ENCODE results near the gene RPS29.

Gene RPS29

GRCh38 chr14:49585803-49586672 lies at the start of gene RPS29:
TSS of gene RPS29 (minus strand) at chr14:49586380. CDS start at chr14:49586346, 34 bp downstream.
- H3K4me2 ChIP-seq (ENCODE audit: low read length): peak within 1 kb of the TSS; percentile 90
- no peaks in the 10 kb centered on the region for H3K9me2 ChIP-seq (ENCODE audit: low read depth, low read length)
- peak within 1 kb of the TSS; percentile 74 for H3K27ac ChIP-seq (ENCODE audit: low read depth, low read length, poor library complexity, severe bottlenecking)
- peak within 1 kb of the TSS; percentile 88 for H3K9ac ChIP-seq (ENCODE audit: low read length)
- peaks cover 45% of the 10 kb centered on the region for H3K79me2 ChIP-seq (ENCODE audit: insufficient read depth, low read length)
- H4K20me1 ChIP-seq (ENCODE audit: insufficient read depth, low read length): peaks cover 7% of the 10 kb centered on the region; the same call in 1 of the 2 replicates
- H3F3A ChIP-seq (ENCODE audit: insufficient read depth, low read length): no peaks in the 10 kb centered on the region
- TF ChIP-seq CTCF (IDR thresholded peaks at IDR 0.05; ENCODE audit: low read length) (no peak), EZH2 (IDR thresholded peaks at IDR 0.05; ENCODE audit: borderline replicate concordance, low read length) (no peak)
- H3K9me3 ChIP-seq (ENCODE audit: low read length): no peaks in the 10 kb centered on the region
- H2AFZ ChIP-seq (ENCODE audit: low read length): no peak within 1 kb of the TSS
- peaks cover 47% of the 10 kb centered on the region for H3K36me3 ChIP-seq (ENCODE audit: insufficient read depth, low read length)
- peak within 1 kb of the TSS; percentile 90 for H3K4me3 ChIP-seq (ENCODE audit: low read depth, low read length, poor library complexity, severe bottlenecking)
- no peaks in the 10 kb centered on the region for H3K27me3 ChIP-seq (ENCODE audit: insufficient read depth, low read length)
- H3K4me1 ChIP-seq (ENCODE audit: insufficient read depth, low read length, severe bottlenecking): peaks cover 25% of the 10 kb centered on the region

- no peak for TF ChIP-seq CTCF (IDR thresholded peaks at IDR 0.05; ENCODE audit: low read length)
- TF ChIP-seq EZH2 (IDR thresholded peaks at IDR 0.05; ENCODE audit: borderline replicate concordance, low read length): no peak
- H3K79me2 ChIP-seq (ENCODE audit: insufficient read depth, low read length): peaks cover 32% of the 10 kb centered on the region
Observed at GRCh38 chr14:49634547-49635334, 48.6 kb upstream of the RPS29 start, which contains the start of gene DNAAF2. TSS of gene DNAAF2 (minus strand) at chr14:49635244. CDS start at chr14:49635149, 95 bp downstream.

GRCh38 chr14:49633640-49634546 lies 47.7 kb upstream of the RPS29 start:
- peaks cover 29% of the 10 kb centered on the region for H3K4me1 ChIP-seq (ENCODE audit: insufficient read depth, low read length, severe bottlenecking)
- H3K79me2 ChIP-seq (ENCODE audit: insufficient read depth, low read length): peaks cover 32% of the 10 kb centered on the region
- peak overlapping the region; percentile 88 for H3K4me3 ChIP-seq (ENCODE audit: low read depth, low read length, poor library complexity, severe bottlenecking)
- peaks cover 25% of the 10 kb centered on the region for H3K36me3 ChIP-seq (ENCODE audit: insufficient read depth, low read length)
- H3K4me2 ChIP-seq (ENCODE audit: low read length): peak overlapping the region; percentile 89
- no peaks in the 10 kb centered on the region for H3K9me3 ChIP-seq (ENCODE audit: low read length)
- peak overlapping the region; percentile 87 for H3K9ac ChIP-seq (ENCODE audit: low read length)
- no peaks in the 10 kb centered on the region for H3K27me3 ChIP-seq (ENCODE audit: insufficient read depth, low read length)
- peak overlapping the region; percentile 84 for H3K27ac ChIP-seq (ENCODE audit: low read depth, low read length, poor library complexity, severe bottlenecking)
- no peaks in the 10 kb centered on the region for H3K9me2 ChIP-seq (ENCODE audit: low read depth, low read length)
- H2AFZ ChIP-seq (ENCODE audit: low read length): no peak overlapping the region
- H4K20me1 ChIP-seq (ENCODE audit: insufficient read depth, low read length): no peaks in the 10 kb centered on the region
- TF ChIP-seq CTCF (IDR thresholded peaks at IDR 0.05; ENCODE audit: low read length) (peak; percentile 88), EZH2 (IDR thresholded peaks at IDR 0.05; ENCODE audit: borderline replicate concordance, low read length) (no peak)
- H3F3A ChIP-seq (ENCODE audit: insufficient read depth, low read length): no peaks in the 10 kb centered on the region

More at GRCh38 chr14:49634547-49635334, 48.6 kb upstream of the RPS29 start, which contains the start of gene DNAAF2:
- Histone ChIP-seq H3K4me3 (ENCODE audit: low read depth, low read length, poor library complexity, severe bottlenecking) (peak within 1 kb of the TSS; percentile 88), H3K36me3 (ENCODE audit: insufficient read depth, low read length) (peaks cover 33% of the 10 kb centered on the region), H3K9me3 (ENCODE audit: low read length) (no peaks in the 10 kb centered on the region), H3K4me2 (ENCODE audit: low read length) (peak within 1 kb of the TSS; percentile 89), H2AFZ (ENCODE audit: low read length) (no peak within 1 kb of the TSS), H3K4me1 (ENCODE audit: insufficient read depth, low read length, severe bottlenecking) (peaks cover 26% of the 10 kb centered on the region), H3K9ac (ENCODE audit: low read length) (peak within 1 kb of the TSS; percentile 87), H3K9me2 (ENCODE audit: low read depth, low read length) (no peaks in the 10 kb centered on the region), H4K20me1 (ENCODE audit: insufficient read depth, low read length) (no peaks in the 10 kb centered on the region), H3K27me3 (ENCODE audit: insufficient read depth, low read length) (no peaks in the 10 kb centered on the region), H3K27ac (ENCODE audit: low read depth, low read length, poor library complexity, severe bottlenecking) (peak within 1 kb of the TSS; percentile 84), H3F3A (ENCODE audit: insufficient read depth, low read length) (no peaks in the 10 kb centered on the region)
